Tibial artery (tissue), 4 donors: Measurements from ENCODE around the gene SIDT2.

Source experiments
- DNase-seq, 2 donors: peaks; one replicate each; pipeline ENCODE4 v3.0.0-alpha.2; 2019
- H3K27ac ChIP-seq, 2 donors: fragments of 200-600 bp; sonication (generic) in 1 of 2; 1 replicate in 1 of 2; 2 replicates in 1 of 2; pipeline ENCODE4 v1.5.1; 2018 to 2019; ENCODE audit warnings: mild to moderate bottlenecking in 1 of 2
- H3K27me3 ChIP-seq, 2 donors: fragments of 200-600 bp; sonication (generic) in 1 of 2; one replicate each; pipeline versions ENCODE4 v1.5.1 to v1.6.0; 2016 to 2019
- H3K36me3 ChIP-seq, 3 donors: fragments of 200-600 bp; sonication (generic) in 2 of 3; one replicate each; pipeline ENCODE4 v1.5.1; 2016 to 2019; ENCODE audit warnings: mild to moderate bottlenecking in 2 of 3
- H3K4me1 ChIP-seq, 4 donors: fragments of 200-600 bp; sonication (generic) in 2 of 4; 1 replicate in 3 of 4; 2 replicates in 1 of 4; pipeline ENCODE4 v1.5.1; 2016 to 2019
- H3K4me3 ChIP-seq, 2 donors: fragments of 200-600 bp; sonication (generic) in 1 of 2; 1 replicate in 1 of 2; 2 replicates in 1 of 2; pipeline ENCODE4 v1.5.1; 2018 to 2019; ENCODE audit warnings: mild to moderate bottlenecking in 2 of 2
- H3K9me3 ChIP-seq, 3 donors: fragments of 200-600 bp; sonication (generic) in 1 of 3; one replicate each; pipeline ENCODE4 v1.5.1; 2016 to 2019
- CTCF ChIP-seq, 2 experiments: fragments of 200-600 bp in 1 of 2; fragments of 450-650 bp in 1 of 2; IDR thresholded peaks; one replicate each; pipeline ENCODE4 v1.5.1; 2017 to 2019; ENCODE audit warnings: antibody characterized with exemption in 2 of 2, mild to moderate bottlenecking in 1 of 2, moderate library complexity in 1 of 2
- intact Hi-C: fragments of 100-400 bp; cut with DNase I; formaldehyde crosslinking; loops from one replicate; pipeline ENCODE4 v1.15.0; 2023; ENCODE audit warnings: low total_unique reads

Gene SIDT2

DNA sequence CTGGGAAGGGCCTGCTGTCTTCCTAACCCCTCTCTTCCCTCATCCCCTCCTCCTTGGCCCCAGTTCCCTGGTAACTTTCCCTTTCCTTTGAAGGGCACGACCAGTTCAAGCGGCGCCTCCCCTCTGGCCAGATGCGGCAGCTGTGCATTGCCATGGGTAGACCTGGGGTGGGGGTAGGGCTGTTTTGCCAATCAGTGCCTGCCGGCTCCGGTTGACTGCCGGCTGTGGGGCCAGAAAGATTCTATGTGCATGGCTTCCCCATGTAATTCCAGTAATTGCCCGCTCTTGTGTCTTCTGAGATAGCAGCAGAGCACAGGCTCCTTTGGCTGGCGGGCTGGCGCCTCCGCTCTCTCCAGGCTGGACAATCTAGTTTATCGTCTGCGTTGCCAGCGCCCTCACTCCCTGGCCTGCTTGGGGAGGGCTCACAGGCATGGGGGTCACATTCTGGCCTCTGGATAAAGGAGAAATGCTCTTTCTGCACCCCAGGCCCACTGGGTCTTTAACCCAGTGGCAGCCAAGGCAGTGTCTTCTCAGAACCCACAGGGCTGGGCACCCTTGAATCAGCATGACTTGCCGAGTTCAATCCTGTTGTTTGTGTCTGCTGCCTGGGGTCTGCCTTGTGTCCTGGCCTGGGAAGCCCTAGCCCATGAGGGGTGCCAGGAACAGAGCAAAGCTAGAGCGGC lies 9.4 kb downstream of the SIDT2 start:
- no peak overlapping the region for H3K27ac ChIP-seq
- no peaks in the 10 kb centered on the region for H3K9me3 ChIP-seq
- no peak overlapping the region for H3K4me3 ChIP-seq
- H3K36me3 ChIP-seq = peaks cover 32 to 98% (median 94%) of the 10 kb centered on the region in 3 donors
- no peaks in the 10 kb centered on the region for H3K27me3 ChIP-seq
- no peak for TF ChIP-seq CTCF (IDR thresholded peaks at IDR 0.05)
- DNase-seq = peak; percentile 18 to 56
- intact Hi-C loops = no loop called here
- peaks cover 0 to 5% (median 0%) of the 10 kb centered on the region in 4 donors for H3K4me1 ChIP-seq

- peaks cover 37 to 98% (median 94%) of the 10 kb centered on the region in 3 donors for H3K36me3 ChIP-seq
- H3K27ac ChIP-seq = no peak overlapping the region
- H3K27me3 ChIP-seq = no peaks in the 10 kb centered on the region
- H3K4me1 ChIP-seq = peaks cover 0 to 5% (median 0%) of the 10 kb centered on the region in 4 donors
- no peak overlapping the region for H3K4me3 ChIP-seq
- peak; percentile 55 to 71 for DNase-seq
- H3K9me3 ChIP-seq = no peaks in the 10 kb centered on the region
- intact Hi-C loops = no loop called here
- TF ChIP-seq CTCF (IDR thresholded peaks at IDR 0.05) = no peak
Measured at GRCh38 chr11:117188620-117189081, 10.1 kb downstream of the SIDT2 start.

DNA sequence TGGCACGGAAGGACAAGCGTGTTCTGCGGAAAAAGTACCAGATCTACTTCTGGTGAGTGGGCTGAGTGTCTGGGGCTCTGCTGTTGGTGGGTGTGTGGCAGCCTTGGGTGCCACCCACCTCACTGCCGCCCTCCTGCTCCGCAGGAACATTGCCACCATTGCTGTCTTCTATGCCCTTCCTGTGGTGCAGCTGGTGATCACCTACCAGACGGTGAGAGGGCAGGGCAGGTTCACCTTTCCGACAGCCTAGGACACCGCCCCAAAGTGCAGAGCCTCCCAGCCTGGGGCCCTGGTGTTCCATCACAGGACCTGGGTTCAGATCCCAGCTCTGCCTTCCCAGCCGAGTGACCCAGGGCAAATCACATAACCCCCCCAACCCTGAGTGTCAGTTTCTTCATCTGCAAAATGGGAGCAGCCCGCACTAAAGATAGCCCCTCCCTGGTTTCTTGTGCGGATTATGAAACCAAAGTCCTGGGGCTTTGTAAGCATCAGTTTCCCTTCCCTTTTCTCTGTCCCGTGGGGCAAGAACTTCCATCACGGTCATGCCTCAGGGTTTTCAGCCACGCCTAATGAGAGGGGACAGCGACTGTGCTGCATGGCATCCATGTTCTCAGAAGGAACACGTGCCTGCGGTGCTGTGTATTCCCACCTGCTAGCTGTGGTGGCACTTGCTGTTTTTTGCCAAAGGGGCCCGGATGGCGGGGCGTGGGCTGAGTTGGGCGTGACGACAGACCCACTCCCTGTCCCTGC lies 10.8 kb downstream of the SIDT2 start:
- DNase-seq = peak; percentile 63 to 74
- Histone ChIP-seq H3K36me3 (peaks cover 38 to 99% (median 94%) of the 10 kb centered on the region in 3 donors), H3K4me3 (no peak overlapping the region), H3K27ac (no peak overlapping the region), H3K27me3 (no peaks in the 10 kb centered on the region), H3K9me3 (no peaks in the 10 kb centered on the region), H3K4me1 (peaks cover 0 to 5% (median 0%) of the 10 kb centered on the region in 4 donors)
- TF ChIP-seq CTCF (IDR thresholded peaks at IDR 0.05) = no peak
- intact Hi-C loops = no loop called here

GRCh38 chr11:117189941-117190544 lies 11.5 kb downstream of the SIDT2 start:
- no peak for TF ChIP-seq CTCF (IDR thresholded peaks at IDR 0.05)
- Histone ChIP-seq H3K36me3 (peaks cover 38 to 99% (median 91%) of the 10 kb centered on the region in 3 donors), H3K4me3 (no peak overlapping the region), H3K9me3 (no peaks in the 10 kb centered on the region), H3K27ac (no peak overlapping the region), H3K27me3 (no peaks in the 10 kb centered on the region), H3K4me1 (peaks cover 0 to 5% (median 0%) of the 10 kb centered on the region in 4 donors)
- intact Hi-C loops = loop anchor here (5.0 kb wide), 1 partner anchor 42 kb away; the partner anchor contains the start of genes PCSK7 and RNF214
- DNase-seq = peak in 1 of 2 donors; percentile 60

GRCh38 chr11:117191680-117192400 lies 13.3 kb downstream of the SIDT2 start:
- Histone ChIP-seq H3K36me3 (peaks cover 38 to 99% (median 87%) of the 10 kb centered on the region in 3 donors), H3K27me3 (no peaks in the 10 kb centered on the region), H3K4me1 (no peaks in the 10 kb centered on the region), H3K9me3 (no peaks in the 10 kb centered on the region), H3K4me3 (no peak overlapping the region), H3K27ac (no peak overlapping the region)
- intact Hi-C loops = loop anchor here (5.0 kb wide), 1 partner anchor 40 kb away; the partner anchor contains the start of genes PCSK7 and RNF214
- no peak for TF ChIP-seq CTCF (IDR thresholded peaks at IDR 0.05)
- peak; percentile 19 to 65 for DNase-seq
